ENCODE results near the gene HOXA11. TPM values are rescaled to one million over a fixed set of nuclear protein-coding genes. Genes with fewer than 3 reads are reported as not detected.

HOXA11 gene
- total and polyA plus RNA-seq, 2 of the 4 experiments (the other 2 are of a cell fraction) = 0.05 TPM; not detected in 1

GRCh38 chr7:27205325-27206280 is 20.6 kb upstream of the HOXA11 start:
- peaks cover 7% of the 10 kb centered on the region; the same call in 1 of the 2 replicates for H3K9me3 ChIP-seq (ENCODE audit: control insufficient read depth, insufficient read depth, low read length)
- H3K18ac ChIP-seq (ENCODE audit: low read depth, low read length) = no peak overlapping the region
- H2BK120ac ChIP-seq (ENCODE audit: low read depth, low read length) = no peak overlapping the region
- CTCF ChIA-PET = interaction anchor here (0.7 to 1.1 kb wide), 2 partner anchors 9 kb away, joined by 3 read pairs; no protein-coding TSS in a partner anchor
- peak overlapping the region; percentile 59 for H2AFZ ChIP-seq (replicated peaks; ENCODE audit: low read length, poor library complexity)
- intact Hi-C loops (cut with micrococcal nuclease) (no loop called here), in situ Hi-C loops (cut with MboI; ENCODE audit: low sequenced_read_pairs) (loop anchor here (10.0 kb wide), 1 partner anchor 569 kb away; no protein-coding TSS in a partner anchor), dilution Hi-C loops (cut with HindIII; ENCODE audit: low sequenced_read_pairs, unreplicated experiment) (no loop called here)
- H3K27me3 ChIP-seq (ENCODE audit: control insufficient read depth, insufficient read depth, low read length) = peaks cover 95% of the 10 kb centered on the region
- POLR2A ChIA-PET (ENCODE audit: unreplicated experiment) = no interaction called here
- BruUV-seq (replicated peaks) = no TSS peak
- H4K5ac ChIP-seq (ENCODE audit: low read depth, low read length) = no peak overlapping the region
- ATAC-seq (ENCODE audit: low read depth) = no peak
- no peak overlapping the region for H3K14ac ChIP-seq (replicated peaks; ENCODE audit: low read depth, low read length)
- H3K9ac ChIP-seq (ENCODE audit: low read depth, low read length) = no peak overlapping the region
- no peak overlapping the region for H4K8ac ChIP-seq (ENCODE audit: low read depth in 2 of 2, low read length in 2 of 2)
- no peak overlapping the region for H3K27ac ChIP-seq (ENCODE audit: insufficient read depth, low read length)
- no peak overlapping the region for H2BK20ac ChIP-seq (ENCODE audit: low read depth, low read length)
- H4K91ac ChIP-seq (ENCODE audit: insufficient read depth, low read depth, low read length) = no peak overlapping the region
- no peaks in the 10 kb centered on the region for H3K36me3 ChIP-seq (ENCODE audit: control insufficient read depth, insufficient read depth, low read length)
- no peak overlapping the region; the same call in 1 of the 2 replicates for H3K4me2 ChIP-seq (ENCODE audit: low read depth, low read length)
- peaks cover 3% of the 10 kb centered on the region; the same call in 1 of the 2 replicates for H3K9me1 ChIP-seq (ENCODE audit: insufficient read depth, low read length)
- no peak overlapping the region for H2BK5ac ChIP-seq (ENCODE audit: low read depth, low read length, poor library complexity, severe bottlenecking)
- no peak overlapping the region for H2BK15ac ChIP-seq (ENCODE audit: low read depth, low read length)
- no peak overlapping the region for H3K56ac ChIP-seq (ENCODE audit: extremely low read depth, insufficient read depth, low read length)
- peak overlapping the region; percentile 87 for H3K23ac ChIP-seq (ENCODE audit: low read depth, low read length)
- no peaks in the 10 kb centered on the region for H3K79me1 ChIP-seq (ENCODE audit: low read depth in 1 of 2, low read length in 2 of 2)
- no peak overlapping the region for H2AK5ac ChIP-seq (ENCODE audit: low read depth, low read length)
- H3K4me1 ChIP-seq (ENCODE audit: control insufficient read depth, insufficient read depth, low read length) = peaks cover 2% of the 10 kb centered on the region; the same call in 1 of the 2 replicates
- H2AK9ac ChIP-seq (replicated peaks; ENCODE audit: low read depth, low read length, poor library complexity) = no peak overlapping the region
- no peak overlapping the region for H3K4ac ChIP-seq (ENCODE audit: low read depth, low read length)
- WGBS, 2 experiments (ENCODE audit: extremely low coverage in 2 of 2, insufficient read length in 1 of 2) = 4% methylated on average over 18 of the region's 52 CpGs; no CpG with 5 or more reads in 1 of the 2 experiments
- no peak overlapping the region for H3K4me3 ChIP-seq (ENCODE audit: insufficient read depth, low read depth, low read length)
- no peak for DNase-seq
- peaks cover 21% of the 10 kb centered on the region for H4K20me1 ChIP-seq (ENCODE audit: insufficient read depth, low read length)
- TF ChIP-seq MXI1 (IDR thresholded peaks at IDR 0.05; ENCODE audit: borderline replicate concordance, low read depth, low read length) (no peak), ELK1 (IDR thresholded peaks at IDR 0.05; ENCODE audit: borderline replicate concordance, low read depth, low read length) (no peak), BHLHE40 (IDR thresholded peaks at IDR 0.05; ENCODE audit: low read depth, low read length) (no peak), CTCF (conservative IDR thresholded peaks at IDR 0.05; ENCODE audit: low read depth, low read length) (no peak), FOS (IDR thresholded peaks at IDR 0.05; ENCODE audit: low read depth, low read length) (no peak), RAD21 (IDR thresholded peaks at IDR 0.05; ENCODE audit: low read length) (no peak), POLR2A (IDR thresholded peaks at IDR 0.05; ENCODE audit: low read depth, low read length) (no peak), RCOR1 (IDR thresholded peaks at IDR 0.05; ENCODE audit: insufficient replicate concordance, low read length) (no peak), NFE2L2 (IDR thresholded peaks at IDR 0.05; ENCODE audit: low read depth, low read length) (no peak), USF2 (IDR thresholded peaks at IDR 0.05; ENCODE audit: low read depth, low read length) (no peak), MAZ (IDR thresholded peaks at IDR 0.05; ENCODE audit: borderline replicate concordance, low read depth, low read length) (no peak), MAFK (IDR thresholded peaks at IDR 0.05; ENCODE audit: low read depth, low read length) (no peak), CEBPB (IDR thresholded peaks at IDR 0.05; ENCODE audit: low read depth, low read length) (no peak), SMC3 (IDR thresholded peaks at IDR 0.05; ENCODE audit: low read depth, low read length) (no peak)

Data from IMR-90 (cell line).